ENCODE data around the gene SPATA31C1.
A peak's percentile ranks its signal among the peaks of the same experiment; 100 is the strongest.

The SPATA31C1 gene

GRCh38 chr9:87944096-87944495 lies 26.3 kb downstream of the SPATA31C1 start:
- DNase-seq: no peak

- DNase-seq: no peak
Measured at GRCh38 chr9:87944682-87945081, 26.9 kb downstream of the SPATA31C1 start.

DNA sequence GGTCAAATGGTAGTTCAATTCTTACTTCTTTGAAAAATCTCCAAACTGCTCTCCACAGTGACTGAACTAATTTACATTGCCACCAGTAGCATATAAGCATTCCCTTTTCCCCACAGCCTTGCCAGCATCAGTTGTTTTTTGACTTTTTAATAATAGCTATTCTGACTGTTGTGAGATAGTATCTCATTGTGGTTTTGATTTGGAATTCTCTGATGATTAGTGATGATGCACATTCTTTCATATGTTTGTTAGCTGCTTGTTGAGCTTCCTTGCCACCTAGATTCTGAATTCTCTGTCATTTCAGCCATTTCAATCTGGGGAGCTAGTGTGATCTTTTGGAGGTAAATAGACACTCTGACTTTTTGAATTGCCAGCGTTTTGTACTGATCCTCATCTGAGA lies 32.5 kb downstream of the SPATA31C1 start:
- no peak for DNase-seq

DNA sequence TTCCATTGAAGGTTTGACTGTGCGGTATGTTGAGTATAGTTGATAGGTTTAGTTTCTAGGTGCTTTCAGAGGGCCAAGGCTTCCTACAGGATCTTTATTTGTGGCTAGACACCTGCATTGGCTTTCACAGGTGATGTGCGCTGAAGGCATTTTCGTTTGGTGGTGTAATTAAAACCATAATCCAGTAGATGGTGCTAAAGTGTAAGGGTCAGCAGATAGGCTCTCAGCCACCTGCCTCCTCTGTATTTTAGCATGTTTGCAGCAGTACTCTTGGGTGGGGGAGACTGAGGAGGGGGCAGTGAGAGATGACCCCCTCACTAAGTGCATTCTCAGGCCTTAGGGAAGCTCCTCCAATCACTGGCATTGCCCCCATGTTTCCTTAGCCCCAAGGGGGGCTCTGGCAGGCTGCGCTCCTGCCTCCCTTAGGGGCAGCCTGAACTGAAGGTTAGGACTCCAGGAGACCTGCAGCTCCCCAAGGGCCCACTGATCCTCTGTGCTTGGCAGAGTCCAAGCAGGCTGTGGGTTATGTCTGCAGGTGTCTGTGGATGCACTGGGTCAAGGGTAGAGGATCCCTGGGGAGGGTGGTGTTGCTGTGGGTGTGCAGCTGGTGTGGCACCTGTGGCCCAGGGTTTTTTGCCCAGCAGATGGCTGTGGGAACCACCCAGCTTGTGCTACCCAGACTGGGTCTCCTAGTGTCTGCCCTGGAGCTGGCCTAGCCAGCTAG lies 33.2 kb downstream of the SPATA31C1 start:
- peak in 1 of 2 donors; percentile 29 for DNase-seq

GRCh38 chr9:87954230-87954629 lies 36.5 kb downstream of the SPATA31C1 start:
- no peak for DNase-seq

DNA sequence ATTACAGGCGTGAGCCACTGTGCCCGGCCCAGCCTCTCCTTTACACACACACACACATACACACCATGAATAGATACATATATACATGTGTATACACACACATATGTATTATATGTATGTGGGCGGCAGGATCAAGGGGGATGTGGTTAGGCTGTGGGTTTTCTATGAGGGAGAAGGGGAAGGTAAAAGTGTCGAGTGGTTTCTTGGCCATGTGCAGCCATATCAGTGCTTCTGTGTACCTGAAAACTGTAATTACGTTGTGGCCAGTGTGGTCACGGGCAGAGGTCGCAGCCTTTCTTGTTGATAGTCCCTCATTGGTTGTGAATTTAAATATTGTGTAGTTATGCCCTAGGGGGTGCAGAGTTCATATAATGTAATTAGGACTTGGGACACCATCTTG lies 40.1 kb downstream of the SPATA31C1 start:
- no peak for DNase-seq

DNA sequence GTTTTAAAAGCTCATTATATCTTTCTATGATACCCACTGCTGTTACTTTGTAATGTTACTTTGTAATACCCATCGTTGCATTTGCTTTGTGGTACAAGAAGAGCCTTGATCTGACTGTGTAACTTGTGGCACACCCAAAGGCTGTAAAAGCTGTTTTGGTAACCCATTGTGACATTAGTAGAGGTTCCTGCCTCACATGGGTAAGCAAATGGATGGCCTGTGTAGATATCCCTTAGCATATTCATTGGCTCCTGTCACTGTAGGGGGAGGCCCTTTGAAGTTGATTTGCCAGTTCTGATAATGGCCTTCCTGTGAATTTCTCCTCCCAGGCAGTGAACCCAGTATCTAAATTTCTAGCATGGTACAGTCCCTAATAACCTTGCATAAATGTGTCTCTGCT lies 40.8 kb downstream of the SPATA31C1 start:
- no peak for DNase-seq

DNA sequence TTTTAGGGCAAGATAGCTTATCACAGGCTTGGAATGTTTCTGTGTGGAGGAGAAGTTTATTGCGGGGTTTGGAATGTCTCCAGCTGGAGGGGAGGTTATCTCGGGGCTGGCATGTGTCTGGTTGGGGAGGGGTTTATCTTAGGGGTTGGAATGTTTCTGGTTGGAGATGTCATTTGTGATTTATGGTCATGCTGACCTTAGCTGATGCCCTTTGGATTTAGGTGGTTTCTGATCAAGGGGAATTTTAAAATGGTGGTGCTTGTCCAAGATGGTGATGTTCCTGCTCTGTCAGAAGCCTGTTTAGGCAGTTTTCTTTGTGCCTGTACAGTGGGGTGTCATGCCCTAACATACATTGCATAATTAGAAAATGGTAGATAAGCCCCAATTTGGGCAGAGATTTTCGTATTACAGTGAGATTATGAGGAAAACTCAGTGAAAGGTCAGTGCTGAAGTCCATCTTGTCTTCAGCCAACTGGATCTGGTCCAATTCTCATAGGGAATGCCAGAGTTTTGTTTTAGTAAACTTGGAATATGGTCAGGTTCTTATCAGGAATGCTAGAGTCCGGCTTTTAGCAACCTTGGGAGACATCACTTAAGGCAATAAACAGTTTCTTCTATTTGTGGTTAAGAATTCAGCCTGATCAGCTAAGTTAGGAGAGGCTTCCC lies 42.3 kb downstream of the SPATA31C1 start:
- no peak for DNase-seq

- DNase-seq: no peak
Measured at GRCh38 chr9:87963770-87964169, 46.0 kb downstream of the SPATA31C1 start.

GRCh38 chr9:87964826-87965225 lies 47.1 kb downstream of the SPATA31C1 start:
- no peak for DNase-seq

GRCh38 chr9:87968155-87968554 lies 50.4 kb downstream of the SPATA31C1 start:
- DNase-seq: no peak

DNA sequence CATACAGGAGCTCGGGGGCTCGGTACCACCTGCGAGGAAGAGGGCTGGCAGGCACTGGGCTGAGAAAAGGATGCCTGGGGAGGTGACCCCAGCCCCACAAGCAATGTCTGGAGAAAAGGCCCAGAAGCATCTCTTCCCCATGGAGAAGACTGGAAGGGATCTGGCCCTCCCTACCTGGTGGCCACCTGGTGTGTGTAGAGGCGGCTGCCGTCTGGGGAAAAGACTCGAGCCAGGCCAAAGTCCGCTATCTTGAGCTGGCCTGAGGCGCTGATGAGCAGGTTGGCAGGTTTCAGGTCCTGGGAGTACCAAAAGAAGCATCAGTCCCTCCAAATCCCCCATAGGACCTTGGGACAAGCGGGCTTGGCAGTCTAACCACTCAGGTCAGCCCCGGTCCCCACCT lies 52.8 kb downstream of the SPATA31C1 start:
- DNase-seq: no peak

DNA sequence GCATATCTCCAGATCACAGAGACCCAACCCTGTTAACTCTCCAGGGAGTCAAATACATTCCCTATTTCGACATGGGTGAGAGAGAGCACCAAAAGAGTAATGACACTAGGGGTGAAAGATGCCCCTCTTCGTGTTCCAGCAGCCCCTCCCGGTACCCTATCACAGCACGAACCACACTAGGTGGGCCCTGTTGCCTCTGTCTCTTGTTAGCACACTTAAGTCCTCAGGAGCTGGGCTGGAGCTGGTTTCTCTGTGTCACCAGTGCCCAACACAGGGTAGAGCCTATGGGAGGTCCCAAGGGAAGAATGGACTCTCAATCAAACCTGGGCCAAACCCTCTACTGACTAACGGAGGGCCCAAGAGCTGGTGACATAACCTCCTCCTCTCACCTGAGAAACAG lies 55.4 kb downstream of the SPATA31C1 start:
- DNase-seq: no peak

All from CD4-positive, alpha-beta T cell treated with Interferon alpha-2 for 1 hour (primary cell).